Stimulated activated CD8-positive, alpha-beta memory T cell treated with anti-CD3 and anti-CD28 coated beads, Interleukin-15, amount 100 ng/mL, for 4 hours (primary cell): ENCODE results near the gene CDC42EP2.
A peak's percentile ranks its signal among the peaks of the same experiment; 100 is the strongest.

Experiments
- DNase-seq, 2 donors: peaks; one replicate each; pipeline ENCODE4 v3.0.0-alpha.2; 2020; ENCODE audit warnings: low read depth in 2 of 2

Gene CDC42EP2

GRCh38 chr11:65297026-65297672 is 17.5 kb upstream of the CDC42EP2 start:
- no peak for DNase-seq

- DNase-seq: no peak
Measured at GRCh38 chr11:65298131-65298535, 16.5 kb upstream of the CDC42EP2 start.

GRCh38 chr11:65298655-65299179 is 15.9 kb upstream of the CDC42EP2 start:
- no peak for DNase-seq

DNA sequence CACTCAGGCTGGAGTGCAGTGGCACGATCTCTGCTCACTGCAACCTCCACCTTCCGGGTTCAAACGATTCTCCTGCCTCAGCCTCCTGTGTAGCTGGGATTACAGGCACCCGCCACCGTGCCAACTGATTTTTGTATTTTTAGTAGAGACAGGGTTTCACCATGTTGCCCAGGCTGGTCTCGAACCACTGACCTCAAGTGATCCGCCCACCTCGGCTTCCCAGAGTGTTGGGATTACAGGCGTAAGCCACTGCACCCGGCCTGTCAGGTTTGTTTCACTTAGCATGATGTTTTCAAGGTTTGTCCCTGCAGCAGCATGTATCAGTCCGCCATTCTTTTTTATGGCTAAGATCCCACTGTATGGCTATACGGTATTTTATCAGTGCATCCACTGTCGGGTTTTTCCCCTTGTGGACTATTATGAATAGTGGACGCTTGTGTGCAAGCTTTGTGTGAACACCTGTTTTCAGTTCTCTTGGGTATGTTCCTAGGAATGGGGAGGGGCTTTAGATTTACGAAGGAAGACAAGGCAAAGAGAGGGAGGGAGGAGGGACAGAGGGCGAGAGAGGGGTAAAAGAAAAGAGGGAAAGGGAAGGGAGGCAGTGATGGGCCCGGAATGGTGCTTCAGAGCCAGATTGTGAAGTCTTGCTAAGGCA is 13.9 kb upstream of the CDC42EP2 start:
- DNase-seq: no peak

DNA sequence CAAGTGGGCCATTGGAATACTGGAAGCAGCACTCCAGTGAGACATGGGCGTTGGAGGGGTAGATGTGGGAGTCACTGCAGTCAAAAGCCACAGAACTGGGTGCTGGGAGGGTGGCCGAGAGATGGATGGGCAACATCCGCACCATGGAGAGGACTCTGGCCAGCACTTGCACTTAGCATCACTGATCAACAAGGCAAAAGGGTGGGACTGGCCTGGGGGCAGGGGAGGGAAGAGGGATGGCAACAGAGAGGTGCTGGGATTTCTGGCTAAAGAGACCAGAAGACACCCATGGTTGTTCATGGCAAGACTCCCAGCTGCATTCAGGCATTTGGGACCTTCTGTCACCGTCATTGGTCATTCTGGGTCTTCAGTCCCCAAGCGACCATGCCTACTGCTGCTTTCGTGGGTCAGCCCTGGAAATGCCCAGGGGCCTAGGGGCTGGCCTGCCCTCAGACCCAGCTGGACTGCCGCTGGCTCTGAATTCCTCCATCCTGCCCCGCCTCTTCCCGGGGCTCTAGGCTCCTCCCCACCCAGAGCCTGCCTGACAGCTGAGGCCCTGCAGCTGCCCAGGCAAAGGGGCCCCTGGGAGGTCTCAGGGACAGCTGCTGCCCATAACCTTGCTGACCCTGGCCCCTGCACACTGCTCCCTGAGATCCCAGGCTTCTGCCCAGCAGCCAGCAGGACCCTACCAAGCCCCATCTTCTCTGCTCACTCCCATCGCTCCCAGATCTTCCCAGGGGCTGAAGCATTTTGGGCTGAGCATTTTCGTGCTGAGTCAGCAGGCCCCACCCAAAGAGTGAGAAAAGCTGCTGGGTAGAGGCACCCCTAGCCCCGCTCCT is 13.0 kb upstream of the CDC42EP2 start:
- DNase-seq: no peak

- DNase-seq: no peak
Measured at GRCh38 chr11:65303555-65303954, 11.1 kb upstream of the CDC42EP2 start.

DNA sequence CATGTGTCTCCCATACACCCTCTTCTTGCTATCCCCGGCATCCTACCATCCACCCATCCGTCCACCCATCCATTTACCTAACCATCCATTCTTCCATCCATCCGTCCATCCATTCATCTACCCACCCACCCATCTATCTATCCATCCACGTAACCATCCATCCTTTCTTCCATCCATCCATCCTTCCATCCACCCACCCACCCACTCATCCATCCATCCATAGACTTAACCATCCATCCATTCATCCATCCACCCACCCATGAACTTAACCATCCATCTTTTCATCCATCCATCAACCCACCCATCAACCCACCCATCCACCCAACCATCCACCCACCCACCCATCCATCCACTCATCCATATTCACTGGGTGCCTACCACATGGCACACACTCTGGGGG is 10.6 kb upstream of the CDC42EP2 start:
- no peak for DNase-seq

DNA sequence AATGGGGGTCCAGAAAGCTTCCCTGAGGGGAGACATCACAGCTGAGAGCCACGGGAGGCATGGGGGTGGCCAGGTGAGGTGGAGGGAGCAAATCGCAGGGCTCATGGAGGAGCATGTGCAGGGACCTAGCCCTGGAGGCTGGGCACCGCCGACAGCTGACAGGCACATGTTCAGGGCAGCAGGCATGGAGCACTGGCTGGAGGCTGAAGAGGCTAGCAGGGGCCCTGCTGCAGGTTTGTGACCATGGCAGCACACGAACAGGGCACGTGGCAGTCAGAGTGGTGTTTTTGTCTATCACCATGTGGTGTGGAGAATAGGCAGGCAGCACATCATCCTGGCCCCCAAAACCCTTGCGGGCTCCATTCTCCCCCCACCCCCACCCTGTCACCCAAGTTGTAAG is 10.1 kb upstream of the CDC42EP2 start:
- DNase-seq: no peak

DNA sequence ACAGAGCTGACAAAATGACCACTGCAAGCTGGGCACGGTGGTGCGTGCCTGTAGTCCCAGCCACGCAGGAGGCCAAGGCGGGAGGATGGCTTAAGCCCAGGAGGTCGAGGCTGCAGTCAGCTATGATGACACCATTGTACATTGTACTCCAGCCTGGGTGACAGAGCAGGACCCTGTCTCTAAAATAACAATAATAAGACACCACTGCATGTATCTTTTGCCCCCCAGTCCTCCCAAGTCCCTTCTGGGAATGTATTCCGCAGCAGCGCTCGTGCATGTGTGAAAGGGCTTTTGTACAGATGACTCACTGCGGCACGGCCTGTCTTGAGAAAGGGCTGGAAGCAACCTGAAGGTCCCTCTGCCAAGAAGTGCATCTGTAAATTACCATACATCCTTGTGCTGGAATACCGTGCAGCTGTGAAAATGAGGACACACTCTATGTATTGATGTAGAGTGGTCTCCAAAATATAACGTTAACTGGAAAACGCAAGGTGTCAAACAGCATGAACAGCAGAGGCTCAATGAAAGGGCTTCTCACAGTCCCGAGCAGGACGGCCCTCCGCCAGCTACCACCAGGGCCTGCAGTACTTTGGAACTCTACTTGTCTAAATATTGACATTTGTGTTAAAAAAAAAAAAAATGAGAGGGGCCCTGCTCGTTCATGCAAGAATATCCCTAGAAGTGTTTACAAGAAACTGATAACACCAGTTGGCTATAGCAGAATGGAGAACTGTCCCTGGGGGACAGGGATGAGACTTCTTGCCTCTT is 9.0 kb upstream of the CDC42EP2 start:
- no peak for DNase-seq

DNA sequence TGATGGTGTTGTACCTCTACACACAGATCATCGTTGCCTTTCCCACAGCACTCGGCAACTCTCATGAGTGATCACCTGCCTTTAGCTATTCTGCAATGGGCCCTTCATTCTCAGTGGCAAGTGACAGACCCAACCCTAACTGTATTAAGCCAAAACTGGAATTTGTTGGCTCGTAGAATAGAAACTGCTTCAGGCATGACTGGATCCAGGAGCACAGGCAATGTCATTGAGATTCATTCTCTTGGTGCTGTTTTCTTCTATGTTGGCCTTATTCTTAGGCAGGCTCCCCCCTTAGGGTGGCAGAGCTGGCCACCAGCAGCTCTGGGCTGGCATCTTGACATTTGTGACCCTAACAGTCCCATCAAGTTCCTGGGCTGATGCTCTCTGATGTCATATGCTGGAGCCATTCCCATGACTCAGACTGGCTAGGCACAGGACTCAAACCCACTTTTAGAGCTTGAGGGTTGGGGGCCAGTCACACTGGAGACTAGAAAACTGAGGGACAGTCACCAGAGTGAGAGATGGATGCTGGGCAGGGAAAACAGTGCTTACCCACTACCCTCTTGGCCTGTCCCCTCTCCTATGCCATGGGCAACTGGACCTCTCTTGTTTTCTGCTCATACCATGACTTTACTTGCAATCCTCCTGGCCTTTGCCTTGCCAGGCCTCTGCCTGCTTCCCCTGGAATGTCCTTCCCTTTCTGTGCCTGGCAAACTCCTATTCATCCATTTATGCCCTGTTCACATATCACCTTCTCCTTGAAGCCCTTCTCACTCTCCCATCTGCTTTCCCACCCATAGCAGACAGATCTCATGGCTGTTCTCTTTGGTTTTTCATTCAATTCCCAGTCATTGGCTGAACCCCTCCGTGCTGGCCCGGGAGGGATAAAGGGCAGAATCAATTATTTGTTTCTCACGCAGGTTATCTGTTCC is 7.1 kb upstream of the CDC42EP2 start:
- DNase-seq: no peak

- no peak for DNase-seq
Measured at GRCh38 chr11:65308281-65308891, 6.3 kb upstream of the CDC42EP2 start.

DNA sequence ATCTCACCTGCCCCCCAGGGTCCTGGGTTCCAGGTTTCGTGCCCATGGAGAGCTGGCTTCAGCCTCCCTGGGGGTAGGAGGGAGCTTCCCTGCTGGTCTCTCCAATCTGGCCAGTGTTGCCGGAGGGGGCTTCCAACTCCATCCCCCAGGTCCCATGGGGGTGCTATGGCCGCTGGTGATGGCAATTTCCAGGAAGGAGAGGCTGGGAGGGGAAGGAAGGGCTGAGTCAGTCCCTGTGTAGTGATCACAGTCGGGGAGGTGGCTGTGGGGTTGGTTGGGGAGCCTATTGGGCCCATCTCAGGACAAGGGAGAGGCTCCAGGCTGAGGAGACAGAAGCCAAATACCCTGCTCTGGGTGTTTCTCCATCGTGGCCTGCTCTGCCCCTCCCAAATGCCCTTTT is 5.7 kb upstream of the CDC42EP2 start:
- no peak for DNase-seq

- DNase-seq: no peak
Measured at GRCh38 chr11:65310215-65310614, 4.5 kb upstream of the CDC42EP2 start.

GRCh38 chr11:65310736-65311135 is 3.9 kb upstream of the CDC42EP2 start:
- no peak for DNase-seq

DNA sequence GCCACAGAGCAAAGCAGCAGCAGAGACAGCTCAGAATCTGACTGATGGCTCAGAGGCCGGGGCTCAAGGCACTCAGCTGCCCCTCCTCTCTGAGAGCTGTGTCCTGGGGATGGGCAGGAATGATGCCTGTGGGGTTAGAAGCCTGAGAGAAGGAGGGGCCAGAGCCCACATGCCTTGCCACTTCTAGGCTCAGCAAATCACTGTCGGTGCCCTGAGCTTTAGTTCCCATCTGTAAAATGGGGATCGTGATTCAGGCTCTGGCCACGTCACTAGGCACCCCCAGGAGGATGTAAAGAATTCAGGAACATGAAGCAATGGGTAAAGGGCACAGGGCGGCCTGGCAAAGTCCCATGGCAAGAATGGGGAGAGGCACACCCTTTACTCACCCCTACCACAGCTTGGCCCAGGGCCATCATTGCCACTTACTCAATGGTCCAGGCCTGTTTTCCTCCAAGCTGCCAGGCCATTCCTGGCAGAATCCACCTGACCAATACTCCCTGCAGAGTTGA is 3.4 kb upstream of the CDC42EP2 start:
- DNase-seq: no peak

DNA sequence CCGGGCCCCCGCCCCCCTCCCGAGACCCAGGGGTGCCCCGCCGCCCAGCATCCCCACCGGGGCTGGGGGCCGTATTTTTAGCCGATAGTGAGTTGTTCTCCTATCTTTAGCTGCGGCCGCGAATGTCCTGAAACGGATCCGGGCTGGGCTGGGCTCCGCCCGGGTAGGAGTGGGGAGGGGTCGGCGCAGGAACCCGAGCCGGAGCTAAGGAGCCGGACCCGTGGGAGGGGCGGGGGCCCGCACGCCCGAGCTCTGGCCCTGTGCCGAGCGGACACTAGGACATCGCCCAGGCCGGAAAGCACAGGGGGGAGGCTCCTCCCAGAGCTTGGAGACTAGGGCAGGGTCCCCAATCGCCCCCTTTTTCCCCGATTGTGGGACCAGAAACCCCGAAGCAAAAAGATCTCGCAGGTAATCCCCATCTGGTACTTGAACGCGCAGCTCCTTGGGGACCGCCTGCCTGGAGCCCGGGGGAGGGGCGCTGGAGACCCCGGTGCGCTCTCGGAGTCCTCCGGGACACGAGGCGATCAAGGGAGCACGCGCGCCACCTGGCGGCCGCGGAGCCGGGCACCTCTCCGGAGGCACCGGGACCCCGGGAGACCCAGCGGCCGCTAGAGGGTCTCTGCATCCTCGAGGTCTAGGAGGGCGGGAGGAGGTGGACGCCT is 669 bp downstream of the CDC42EP2 start:
- DNase-seq: peak; percentile 54 to 57

GRCh38 chr11:65315866-65316226 is 1.2 kb downstream of the CDC42EP2 start:
- DNase-seq: no peak

- no peak for DNase-seq
Measured at GRCh38 chr11:65316227-65317024, 1.8 kb downstream of the CDC42EP2 start.
